GM12878 (cell line): ENCODE measurements around the gene TBXA2R. TPM values are rescaled to one million over a fixed set of nuclear protein-coding genes. Genes with fewer than 3 reads are reported as not detected.
A peak's percentile ranks its signal among the peaks of the same experiment; 100 is the strongest.

ENCODE experiments used
- BCL11A ChIP-seq: IDR thresholded peaks from 2 replicates; pipeline ENCODE4 v1.6.1; 2011; ENCODE audit warnings: low read depth, low read length
- CHD1 ChIP-seq: IDR thresholded peaks from 2 replicates; pipeline ENCODE4 v1.6.1; 2012; ENCODE audit warnings: low read depth, low read length, improper control_type of control experiment
- CREB1 ChIP-seq: IDR thresholded peaks from 2 replicates; pipeline ENCODE4 v1.6.1; 2012; ENCODE audit warnings: low read depth, mild to moderate bottlenecking, inconsistent platforms
- CREM ChIP-seq: IDR thresholded peaks from 2 replicates; pipeline ENCODE4 v1.6.1; 2014; ENCODE audit warnings: antibody characterized with exemption, low read depth
- CUX1 ChIP-seq: IDR thresholded peaks from 2 replicates; pipeline ENCODE4 v1.6.1; 2012; ENCODE audit warnings: improper control_type of control experiment, low read depth, low read length; ENCODE audit not compliant: insufficient replicate concordance
- DPF2 ChIP-seq: fragments of 450-650 bp; IDR thresholded peaks from 2 replicates; pipeline ENCODE4 v1.6.1; 2017; ENCODE audit warnings: mild to moderate bottlenecking
- E4F1 ChIP-seq: fragments of 450-650 bp; IDR thresholded peaks from 2 replicates; pipeline ENCODE4 v1.6.1; 2018; ENCODE audit warnings: borderline replicate concordance, mild to moderate bottlenecking; ENCODE audit not compliant: partially characterized antibody
- MTA2 ChIP-seq: fragments of 450-650 bp; IDR thresholded peaks from 2 replicates; pipeline ENCODE4 v1.6.1; 2016; ENCODE audit warnings: low read depth, mild to moderate bottlenecking, moderate library complexity
- NFIC ChIP-seq: IDR thresholded peaks from 2 replicates; pipeline ENCODE4 v1.6.1; 2012; ENCODE audit warnings: low read depth, mild to moderate bottlenecking, inconsistent platforms, low read length, moderate library complexity
- NFYB ChIP-seq: IDR thresholded peaks from 2 replicates; pipeline ENCODE4 v1.6.1; 2011; ENCODE audit warnings: low read depth, mild to moderate bottlenecking, low read length, improper control_type of control experiment, moderate library complexity; ENCODE audit not compliant: insufficient read depth
- PKNOX1 ChIP-seq: fragments of 450-650 bp; IDR thresholded peaks from 2 replicates; pipeline ENCODE4 v1.6.1; 2016; ENCODE audit warnings: mild to moderate bottlenecking
- RAD51 ChIP-seq: fragments of 450-650 bp; IDR thresholded peaks from 2 replicates; pipeline ENCODE4 v1.6.1; 2016; ENCODE audit warnings: moderate library complexity, mild to moderate bottlenecking, inconsistent platforms
- RFX5 ChIP-seq: IDR thresholded peaks from 2 replicates; pipeline ENCODE4 v1.6.1; 2011; ENCODE audit warnings: low read depth, low read length, improper control_type of control experiment
- YBX1 ChIP-seq: fragments of 450-650 bp; IDR thresholded peaks from 2 replicates; pipeline ENCODE4 v1.6.1; 2016; ENCODE audit warnings: antibody characterized with exemption
- ZBTB40 ChIP-seq: fragments of 450-650 bp; IDR thresholded peaks from 2 replicates; pipeline ENCODE4 v1.6.1; 2016; ENCODE audit warnings: mild to moderate bottlenecking, moderate library complexity, borderline replicate concordance
- ZNF217 ChIP-seq: fragments of 450-650 bp; IDR thresholded peaks from 2 replicates; pipeline ENCODE4 v1.6.1; 2017; ENCODE audit warnings: antibody characterized with exemption, mild to moderate bottlenecking
- polyA plus RNA-seq, 11 experiments: library from polyadenylated mRNA; depleted of rRNA in 4 of 11; unstranded in 6 of 11; stranded (reverse) in 5 of 11; fragments of >200 nt; fragmentation: Nextera tagmentation in 4 of 11; fragmentation: Illumina TruSeq in 1 of 11; extraction: Ambion mirVana in 4 of 11; extraction: Trizol in 1 of 11; gene quantifications; 1 replicate in 1 of 11; 2 replicates in 10 of 11; pipeline versions ENCODE4 v1.2.1 to v1.2.3, GENCODE V29; 2011 to 2016; ENCODE audit warnings: inconsistent platforms in 2 of 11, missing spikeins in 2 of 11, low read depth in 1 of 11
- total RNA-seq, 4 experiments: library from RNA; depleted of rRNA in 3 of 4; stranded (reverse); fragments of >200 nt in 3 of 4; fragmentation: Illumina TruSeq in 1 of 4; extraction: Trizol in 1 of 4; gene quantifications; 2 replicates each; pipeline versions ENCODE4 v1.2.1 to v1.2.3, GENCODE V29; 2013 to 2021

The TBXA2R gene
- total and polyA plus RNA-seq, 10 of the 15 experiments (the other 5 are each of a cell fraction or from before 2014, with no cell fraction given), result 0.03 TPM; not detected in 8

GRCh38 chr19:3626473-3627350, 20.0 kb upstream of the TBXA2R start, which contains the start of gene CACTIN (continued):
- TF ChIP-seq CUX1, result no peak
- TF ChIP-seq ZNF217, result no peak
- TF ChIP-seq MTA2, result 0 out of 2 replicates have a peak, but pooled peaks have one; percentile 35
- peak; percentile 32; the same call in 1 of the 2 replicates for TF ChIP-seq PKNOX1
- TF ChIP-seq CHD1, result no peak
- peak; percentile 67; the same call in 1 of the 2 replicates for TF ChIP-seq ZBTB40
- TF ChIP-seq CREM, result peak; percentile 65; the same call in 1 of the 2 replicates
- TF ChIP-seq CREB1, result peak; percentile 67; the same call in 1 of the 2 replicates
- no peak for TF ChIP-seq BCL11A
- TF ChIP-seq RAD51, result no peak
- no peak for TF ChIP-seq NFIC
- no peak for TF ChIP-seq YBX1
- TF ChIP-seq RFX5, result no peak; the same call in 1 of the 2 replicates
- TF ChIP-seq DPF2, result peak; percentile 54
- peak; percentile 82 for TF ChIP-seq E4F1
- peak; percentile 28; the same call in 1 of the 2 replicates for TF ChIP-seq NFYB
